DLD1 (cell line): ENCODE data around the gene CUX1.

Experiments used
- in situ Hi-C: cut with HindIII; loops from 2 replicates; pipeline ENCODE4 v1.10.0; 2017; ENCODE audit warnings: low sequenced_read_pairs

The CUX1 gene

DNA sequence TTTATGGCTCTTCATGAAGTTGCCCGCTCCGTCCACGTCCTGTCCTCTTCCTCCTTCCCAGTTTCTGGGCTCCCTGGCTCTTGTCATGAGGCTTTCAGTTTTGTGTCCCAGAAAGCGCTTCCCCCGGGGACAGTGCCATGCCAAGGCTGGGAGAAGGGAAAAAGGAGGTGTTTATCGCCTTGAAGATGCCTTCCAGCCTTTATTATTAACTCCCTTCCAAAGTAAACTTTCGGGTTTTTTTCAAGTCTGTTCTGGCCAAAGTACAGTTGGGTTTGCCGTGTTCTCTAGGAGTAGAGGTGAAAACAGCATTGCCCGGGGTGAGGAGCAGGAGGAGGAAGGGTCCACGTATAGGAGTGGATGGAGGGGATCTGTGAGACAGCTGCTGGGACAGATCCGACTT is 117.2 kb downstream of the CUX1 start:
- in situ Hi-C loops, result no loop called here

DNA sequence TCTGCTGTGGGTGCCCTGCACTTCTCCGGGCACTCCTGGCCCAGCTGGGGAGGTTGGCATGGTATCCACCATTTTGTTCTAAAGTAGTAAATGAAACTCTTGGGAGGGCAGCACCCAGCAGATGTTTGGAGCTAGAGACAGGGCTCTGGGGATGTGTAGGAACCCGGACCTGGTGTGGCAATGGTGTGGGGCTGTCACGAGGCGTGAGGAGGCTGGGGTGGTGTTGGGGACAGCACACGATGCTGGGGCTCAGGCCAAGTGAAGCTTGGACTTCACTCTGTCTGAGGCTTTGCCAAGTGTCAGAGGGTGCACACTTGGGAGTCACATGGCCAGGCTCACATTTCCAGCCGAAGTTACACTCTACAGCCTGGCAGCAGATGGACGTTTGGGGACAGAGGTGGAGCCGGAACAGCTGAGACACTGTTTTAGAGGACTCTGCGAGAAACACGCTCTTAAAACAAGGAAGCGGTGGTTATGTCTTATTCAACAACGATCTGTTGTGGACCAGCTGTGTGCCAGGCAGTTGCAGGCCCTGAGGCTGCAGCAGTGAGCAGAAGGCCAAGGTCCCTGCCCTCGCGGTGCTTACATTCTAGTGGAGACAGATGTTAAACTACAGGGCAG is 118.2 kb downstream of the CUX1 start:
- in situ Hi-C loops, result no loop called here

DNA sequence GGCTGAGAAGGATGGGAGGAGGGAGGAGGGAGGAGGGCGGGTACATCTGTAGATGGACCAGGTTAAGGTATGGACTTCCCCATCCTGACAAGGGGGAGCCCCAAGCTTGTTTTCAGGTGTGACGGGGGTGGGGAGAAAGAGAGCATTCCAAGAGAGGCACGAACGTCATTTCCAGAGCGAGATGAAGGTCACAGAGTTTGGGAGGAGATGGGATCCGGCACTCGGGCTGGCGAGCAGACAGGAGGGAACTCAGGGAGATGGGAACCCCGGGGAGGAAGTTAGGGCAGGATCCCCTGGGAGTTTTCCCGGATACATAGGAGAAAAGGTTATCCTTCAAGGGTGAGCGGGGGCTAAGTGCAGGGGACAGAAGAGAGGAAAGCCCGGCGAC is 118.8 kb downstream of the CUX1 start:
- in situ Hi-C loops, result no loop called here

GRCh38 chr7:101936611-101937231 is 119.3 kb downstream of the CUX1 start:
- in situ Hi-C loops, result no loop called here

GRCh38 chr7:101937717-101938514 is 120.5 kb downstream of the CUX1 start:
- in situ Hi-C loops, result no loop called here

DNA sequence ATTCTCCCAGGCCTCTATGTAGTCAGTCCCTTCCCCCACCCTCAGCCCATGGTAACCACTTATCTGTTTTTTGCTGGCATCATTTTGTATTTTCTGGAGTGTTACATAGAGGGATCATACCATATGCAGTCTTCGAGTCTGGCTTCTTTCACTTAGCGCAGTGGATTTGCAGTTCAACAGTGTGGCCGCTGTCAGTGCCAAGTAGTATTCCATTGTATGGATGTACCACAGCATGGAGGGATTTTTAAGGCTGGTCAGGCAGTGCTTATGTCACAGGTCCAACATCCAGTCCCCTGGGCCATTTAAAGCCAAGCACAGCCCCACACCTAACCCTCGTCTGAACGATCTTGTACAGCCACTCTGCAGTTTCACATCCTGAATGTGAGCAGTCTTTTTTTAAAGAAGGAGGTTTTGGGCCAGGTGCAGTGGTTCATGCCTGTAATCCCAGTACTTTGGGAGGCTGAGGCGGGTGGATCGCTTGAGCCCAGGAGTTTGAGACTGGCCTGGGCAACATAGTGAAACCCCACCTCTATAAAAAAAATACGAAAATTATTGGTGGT is 121.8 kb downstream of the CUX1 start:
- in situ Hi-C loops, result no loop called here

DNA sequence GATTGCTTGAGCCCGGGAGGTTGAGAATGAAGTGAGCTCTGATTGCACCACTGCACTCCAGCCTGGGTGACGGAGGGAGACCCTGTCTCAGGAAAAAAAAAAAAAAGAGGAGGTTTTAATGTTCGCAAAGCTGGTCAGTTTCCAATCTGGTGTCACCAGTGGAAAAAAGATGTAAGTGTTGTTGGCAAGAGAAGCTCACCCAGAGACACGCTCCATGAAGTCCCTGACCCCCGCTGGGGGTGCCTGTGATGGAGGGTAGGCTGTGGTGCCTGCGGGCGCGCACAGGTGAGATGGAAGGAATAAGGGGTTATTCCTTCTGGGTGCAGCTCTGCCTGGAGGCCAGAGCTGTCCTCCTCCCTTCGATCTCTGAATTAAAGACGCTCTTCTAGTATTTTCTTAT is 122.7 kb downstream of the CUX1 start:
- in situ Hi-C loops, result no loop called here

DNA sequence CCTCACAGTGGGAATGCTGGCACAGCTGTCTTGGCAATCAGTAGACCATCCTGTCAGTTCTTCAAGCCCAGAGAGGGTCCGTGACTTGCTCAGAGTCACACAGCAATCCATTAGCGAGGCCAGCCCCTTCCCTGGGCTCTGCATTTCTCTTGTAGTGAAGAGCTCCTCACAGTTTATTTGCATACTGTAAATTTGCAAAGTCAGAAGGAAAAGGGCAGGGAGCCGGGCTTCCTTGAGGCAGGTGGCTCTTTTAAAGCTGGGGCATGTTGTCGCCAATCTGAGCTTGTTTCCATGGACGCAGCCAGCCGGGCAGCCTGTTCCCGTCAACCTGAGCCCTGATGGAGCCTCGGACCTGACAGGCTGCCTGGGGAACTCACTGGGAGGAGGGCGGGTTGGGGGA is 123.4 kb downstream of the CUX1 start:
- in situ Hi-C loops, result no loop called here

- in situ Hi-C loops, result no loop called here
Measured at GRCh38 chr7:101941481-101942383, 124.3 kb downstream of the CUX1 start.

- in situ Hi-C loops, result no loop called here
Measured at GRCh38 chr7:101942603-101943210, 125.3 kb downstream of the CUX1 start.

DNA sequence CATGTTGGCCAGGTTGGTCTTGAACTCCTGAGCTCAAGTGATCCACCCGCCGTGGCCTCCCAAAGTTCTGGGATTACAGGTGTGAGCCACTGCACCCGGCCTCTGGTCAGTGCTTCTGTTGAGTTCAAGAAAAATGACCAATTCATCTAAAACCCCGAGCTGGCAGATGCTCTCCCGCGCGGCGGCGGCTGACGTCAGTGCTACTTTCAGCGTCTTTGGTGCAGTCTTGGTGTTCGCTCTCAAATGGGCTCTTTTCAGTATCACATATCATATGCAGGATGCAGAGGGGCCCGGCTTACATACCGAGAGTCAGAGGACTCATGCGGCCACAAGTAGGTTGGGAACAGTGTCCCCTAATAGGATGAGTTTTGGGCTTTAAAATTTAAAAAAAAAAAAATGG is 125.9 kb downstream of the CUX1 start:
- in situ Hi-C loops, result no loop called here

DNA sequence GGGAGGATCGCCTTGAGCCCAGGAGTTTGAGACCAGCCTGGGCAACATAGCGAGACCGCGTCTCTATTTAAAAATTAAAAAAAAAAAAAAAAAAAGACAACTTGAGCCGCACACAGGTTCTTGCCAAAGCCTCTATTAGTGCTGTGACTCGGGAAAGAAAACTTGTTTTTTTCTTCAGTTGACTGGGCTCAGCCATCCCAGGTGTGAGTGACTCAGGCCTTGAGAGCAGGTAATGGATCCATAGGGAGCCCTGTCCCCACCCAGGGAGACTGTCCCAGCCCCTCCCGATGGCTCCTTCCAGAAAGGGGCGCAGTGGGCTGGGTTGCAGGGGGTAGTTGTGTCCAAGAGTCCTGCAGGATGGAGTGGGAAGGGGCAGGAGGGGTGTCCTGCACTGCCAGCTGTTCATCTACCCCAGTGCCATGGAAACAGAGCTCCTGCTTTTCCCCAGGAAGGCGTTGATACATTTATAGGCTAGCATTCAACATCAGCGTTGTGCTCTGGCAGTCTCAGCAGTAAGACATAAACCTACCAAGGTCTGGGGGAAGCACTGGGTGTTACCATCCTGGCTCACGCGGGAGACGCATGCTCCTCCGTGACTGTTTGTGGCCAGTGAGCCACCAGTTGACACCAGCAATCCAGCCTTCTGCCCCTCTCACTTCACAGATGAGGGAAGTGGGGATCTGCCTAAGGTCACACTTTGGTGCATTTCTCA is 126.6 kb downstream of the CUX1 start:
- in situ Hi-C loops, result no loop called here

DNA sequence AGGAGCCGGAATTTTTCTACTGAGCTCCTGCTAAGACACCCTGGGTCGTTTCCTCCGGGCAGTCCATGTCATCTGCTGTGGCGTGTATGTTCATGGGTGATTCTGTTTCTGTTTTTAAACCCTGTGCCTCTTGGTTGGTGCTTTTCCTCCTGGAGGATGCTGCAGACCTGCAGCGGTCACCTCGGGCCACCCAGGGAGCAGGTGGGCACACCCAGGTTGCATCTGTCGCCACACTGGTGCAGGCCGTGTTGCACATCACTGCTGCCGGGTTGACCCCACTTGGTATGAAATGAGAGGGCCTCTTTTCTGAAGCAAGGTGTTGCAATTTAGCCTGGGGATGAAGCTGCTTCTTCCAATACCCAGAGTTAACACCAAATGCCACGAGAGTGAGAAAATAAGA is 127.2 kb downstream of the CUX1 start:
- in situ Hi-C loops, result no loop called here

GRCh38 chr7:101945034-101945758 is 127.8 kb downstream of the CUX1 start:
- in situ Hi-C loops, result no loop called here

DNA sequence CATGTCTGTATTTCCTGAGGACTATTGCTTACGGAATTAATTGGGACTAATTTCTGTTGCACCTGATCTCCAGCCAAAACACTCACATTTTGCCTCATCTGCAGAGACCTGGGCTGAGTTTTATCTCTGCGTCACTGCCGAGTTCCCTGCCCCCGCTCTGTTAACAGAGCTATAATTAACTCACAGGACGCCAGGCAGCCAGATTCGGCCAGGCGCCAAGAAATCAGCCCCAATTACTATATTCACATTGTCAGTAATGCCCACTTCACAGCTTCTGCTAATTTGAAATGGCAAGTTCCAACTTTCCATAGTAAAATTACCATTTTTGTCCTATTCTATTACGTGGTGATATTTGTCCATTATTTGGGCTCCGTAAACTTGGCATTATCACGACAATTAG is 130.5 kb downstream of the CUX1 start:
- in situ Hi-C loops, result no loop called here

GRCh38 chr7:101948650-101949049 is 131.2 kb downstream of the CUX1 start:
- in situ Hi-C loops, result no loop called here

DNA sequence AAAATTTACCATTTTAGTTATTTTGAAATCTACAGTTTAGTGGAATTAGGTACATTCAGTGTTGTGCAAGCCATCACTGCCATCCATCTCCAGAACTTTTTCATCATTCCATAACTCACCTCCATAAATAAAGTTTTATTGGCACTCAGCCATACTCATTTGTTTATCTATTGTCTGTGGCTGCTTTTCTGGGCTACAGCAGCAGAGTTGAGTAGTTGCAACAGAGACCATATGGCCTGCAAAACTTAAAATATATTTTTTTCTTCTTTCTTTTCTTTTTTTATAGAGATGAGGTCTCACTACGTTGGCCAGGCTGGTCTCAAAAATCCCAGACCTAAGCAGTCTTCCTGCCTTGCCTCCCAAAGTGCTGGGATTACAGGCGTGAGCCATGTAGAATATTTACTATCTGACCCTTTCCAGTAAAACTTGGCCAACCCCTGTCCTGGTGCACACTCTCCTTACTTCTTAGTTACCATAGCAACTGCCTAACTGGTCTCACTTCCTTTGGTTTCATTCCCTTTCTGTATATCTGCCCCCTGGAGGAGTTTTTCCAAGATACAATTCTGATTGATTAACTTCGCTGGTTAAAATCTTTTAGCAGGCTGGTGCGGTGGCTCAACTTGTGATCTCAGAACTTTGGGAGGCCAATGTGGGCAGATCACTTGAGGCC is 133.2 kb downstream of the CUX1 start:
- in situ Hi-C loops, result no loop called here

DNA sequence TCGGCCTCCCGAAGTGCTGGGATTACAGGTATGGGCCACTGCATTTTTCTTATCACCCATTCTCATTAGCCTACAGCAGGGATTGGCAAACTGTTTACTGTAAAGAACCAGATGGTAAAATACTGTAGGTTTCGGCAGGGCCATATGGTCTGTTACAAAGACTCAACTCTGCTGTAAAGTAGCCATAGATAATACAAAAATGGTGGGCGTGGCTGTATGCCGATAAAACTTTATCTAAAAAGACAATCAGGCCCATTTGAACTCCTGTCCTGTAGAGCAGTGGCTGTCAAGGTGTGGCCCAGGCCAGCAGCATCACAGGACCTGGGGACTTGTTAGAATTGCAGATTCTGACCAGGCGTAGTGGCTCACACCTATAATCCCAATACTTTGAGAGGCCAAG is 134.3 kb downstream of the CUX1 start:
- in situ Hi-C loops, result no loop called here
